Measurements from ENCODE around the gene TFAP2E.

TFAP2E gene

DNA sequence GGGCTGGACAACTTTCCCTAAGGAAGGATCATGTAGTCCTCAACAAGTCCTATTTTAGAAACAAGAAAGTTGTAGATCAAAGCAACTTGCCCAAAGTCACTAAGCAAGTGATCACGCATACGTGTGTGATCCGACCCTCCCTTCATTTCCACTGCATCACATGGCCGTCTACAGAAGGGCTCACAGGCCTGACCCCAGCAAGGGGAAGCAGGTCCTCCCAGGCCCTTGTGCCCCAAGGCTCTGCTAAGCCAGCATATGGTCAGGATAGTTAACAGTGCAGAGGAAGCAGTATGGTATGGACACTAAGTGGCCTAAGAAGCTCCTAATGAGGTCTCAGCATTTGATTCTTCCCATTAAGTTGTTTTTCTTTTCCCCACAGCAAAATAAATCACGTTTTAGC lies 24.8 kb downstream of the TFAP2E start:
- DNase-seq (ENCODE audit: low spot score), result no peak

DNA sequence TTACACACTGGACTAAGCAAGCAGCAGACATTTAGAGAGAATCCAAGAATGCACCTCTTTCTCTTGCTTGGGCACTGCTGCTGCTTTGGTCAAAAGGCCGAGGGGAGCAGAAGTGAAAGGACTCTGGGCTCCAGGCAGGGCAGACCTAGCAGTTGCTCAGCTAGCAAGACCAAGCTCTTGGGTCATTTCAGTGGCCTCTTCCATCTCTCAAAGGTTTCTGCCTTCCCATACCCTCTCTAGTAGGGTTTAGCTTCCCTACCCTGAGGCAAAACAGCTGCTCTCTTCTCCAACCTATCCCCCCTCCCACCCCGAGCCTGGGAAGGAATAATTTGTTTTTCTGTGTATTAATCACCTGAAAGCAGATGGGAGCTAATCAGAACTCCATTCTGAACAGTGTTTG lies 25.8 kb downstream of the TFAP2E start:
- no peak for DNase-seq (ENCODE audit: low spot score)

DNA sequence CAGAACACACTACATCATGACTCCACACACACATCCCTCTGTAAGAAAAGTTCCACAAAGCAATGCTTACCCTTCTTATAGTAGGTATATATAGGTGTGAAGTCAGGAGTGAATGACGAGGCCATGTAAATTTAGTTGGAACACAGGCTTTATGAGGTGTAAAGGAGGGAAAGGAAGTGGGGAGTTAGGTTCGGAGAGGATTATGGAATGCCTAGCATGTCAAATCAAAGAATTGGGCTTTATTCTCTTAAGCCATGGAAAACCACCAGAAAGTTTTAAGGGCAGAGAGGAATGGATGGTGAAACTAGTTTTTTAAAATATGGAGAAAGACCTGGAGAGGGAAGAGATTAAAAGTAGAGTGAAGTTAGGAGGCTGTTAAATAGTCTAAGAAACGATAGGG lies 26.3 kb downstream of the TFAP2E start:
- DNase-seq (ENCODE audit: low spot score), result no peak

DNA sequence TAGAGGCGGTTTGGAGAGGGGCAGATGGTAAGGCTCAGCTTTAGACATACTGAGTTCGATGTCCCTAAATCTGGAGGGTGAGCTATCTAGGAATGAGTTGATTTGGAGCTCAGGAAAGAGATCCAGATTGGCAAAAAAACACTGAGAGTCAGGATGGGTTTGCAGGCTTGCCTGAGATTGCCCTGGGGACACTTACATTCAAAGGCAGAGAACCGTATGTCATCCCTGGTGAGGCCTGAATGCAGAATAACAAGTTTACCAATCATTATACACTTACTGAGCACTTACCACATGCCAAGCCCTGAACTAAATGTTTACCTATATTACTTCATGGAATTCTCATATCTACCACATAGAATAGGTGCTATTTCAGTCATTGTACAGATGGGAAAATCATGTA lies 27.5 kb downstream of the TFAP2E start:
- no peak for DNase-seq (ENCODE audit: low spot score)

DNA sequence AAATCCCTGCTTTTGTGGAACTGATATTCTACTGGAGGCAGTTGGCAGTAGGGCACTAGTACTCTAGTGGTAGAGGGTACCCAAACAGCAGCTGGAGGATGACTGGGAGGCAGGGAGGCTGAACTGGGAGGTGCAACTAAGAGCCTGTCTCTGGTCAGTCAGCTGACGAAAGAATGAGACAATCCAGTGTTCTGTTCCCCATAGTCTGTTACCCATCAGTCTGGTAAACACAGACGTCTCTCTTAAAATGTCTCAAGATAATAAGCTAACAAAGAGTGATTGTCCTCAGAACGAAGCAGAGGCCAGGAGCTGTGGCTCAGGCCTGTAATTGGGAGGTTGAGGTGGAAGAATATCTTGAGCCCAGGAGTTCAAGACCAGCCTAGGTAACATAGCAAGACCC lies 30.4 kb downstream of the TFAP2E start:
- no peak for DNase-seq (ENCODE audit: low spot score)

DNA sequence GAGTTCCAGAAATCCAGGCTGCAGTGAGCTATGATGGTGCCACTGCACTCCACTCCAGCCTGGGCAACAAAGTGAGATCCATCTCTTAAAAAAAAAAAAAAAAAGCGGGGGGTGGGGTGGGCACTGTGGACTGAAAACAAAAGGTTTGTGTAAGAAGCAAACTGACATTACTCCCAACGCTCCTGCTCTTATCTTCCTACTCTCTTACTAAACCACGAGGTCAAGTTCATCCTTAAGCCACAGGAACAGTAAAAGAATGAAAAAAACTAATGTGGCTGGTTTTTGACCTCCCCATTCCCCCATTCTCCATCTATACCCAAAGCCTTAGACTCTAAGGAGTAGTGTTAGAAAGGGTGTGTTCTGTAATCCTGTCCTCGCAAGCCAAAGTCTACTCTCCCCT lies 30.8 kb downstream of the TFAP2E start:
- DNase-seq (ENCODE audit: low spot score), result no peak

DNA sequence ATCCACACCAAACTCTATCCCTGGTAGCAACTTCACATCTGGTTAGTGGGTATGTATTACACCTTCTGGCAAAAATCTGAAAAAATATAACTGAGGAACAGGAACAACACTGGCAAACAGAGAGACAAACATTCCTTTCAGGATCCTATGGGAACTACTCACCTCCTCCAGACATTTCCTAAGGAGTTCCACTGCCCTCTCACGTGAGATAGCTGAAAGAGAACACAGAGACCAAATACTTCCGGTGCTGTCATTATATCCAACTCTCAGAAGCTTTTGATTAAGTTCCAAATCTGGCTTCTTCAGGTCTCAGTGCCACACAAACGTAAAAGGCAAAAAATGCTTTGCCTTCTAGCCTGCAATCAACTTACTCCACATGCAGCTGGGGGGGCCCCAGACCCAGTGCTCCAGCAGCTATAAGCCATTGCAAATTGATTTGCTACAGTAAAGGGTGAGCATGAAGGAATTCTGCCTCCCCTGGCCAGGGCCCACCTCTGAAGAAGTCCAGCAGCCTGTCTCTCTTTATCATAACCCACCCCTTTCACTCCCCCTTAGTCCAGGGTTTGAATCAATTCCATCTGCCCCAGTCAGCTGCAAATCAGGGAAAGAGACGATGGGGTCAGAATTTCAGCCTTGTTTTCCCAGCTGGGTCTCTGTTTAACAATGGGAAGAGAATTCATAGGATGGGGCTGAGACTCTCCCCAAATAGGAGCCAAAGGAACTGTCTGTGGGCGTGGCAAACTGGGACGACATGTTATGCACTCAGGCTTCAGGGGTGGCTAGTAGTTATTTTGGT lies 32.2 kb downstream of the TFAP2E start:
- no peak for DNase-seq (ENCODE audit: low spot score)

DNA sequence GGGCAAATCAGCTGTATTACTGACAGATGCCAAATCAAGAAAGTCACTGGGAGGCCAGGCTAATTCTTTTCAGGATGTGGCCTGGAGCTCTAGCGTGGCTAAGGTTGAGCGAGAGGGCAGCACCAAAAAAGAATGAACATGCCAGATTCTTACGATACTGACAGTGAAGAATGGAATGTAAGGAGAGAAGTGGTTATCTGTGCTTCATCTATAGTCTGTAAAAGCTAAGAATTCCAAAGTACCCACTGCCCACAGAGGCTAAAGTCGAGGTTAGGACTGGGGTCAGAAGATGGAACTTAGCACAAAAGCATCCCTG lies 32.7 kb downstream of the TFAP2E start:
- DNase-seq (ENCODE audit: low spot score), result no peak

DNA sequence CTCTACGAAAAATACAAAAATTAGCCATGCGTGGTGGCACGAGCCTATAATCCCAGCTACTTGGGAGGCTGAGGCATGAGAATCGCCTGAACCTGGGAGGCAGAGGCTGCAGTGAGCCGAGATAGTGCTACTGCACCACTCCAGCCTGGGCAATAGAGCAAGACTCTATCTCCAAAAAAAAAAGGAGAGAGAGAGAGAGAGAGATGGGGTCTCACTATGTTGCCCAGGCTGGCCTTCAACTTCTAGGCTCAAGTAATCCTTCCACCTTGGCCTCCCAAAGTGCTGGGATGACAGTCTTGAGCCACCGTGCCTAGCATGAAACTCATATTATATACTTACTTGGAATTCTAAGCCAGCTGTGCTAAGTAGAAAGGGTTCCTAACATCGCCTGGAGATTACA lies 38.5 kb downstream of the TFAP2E start:
- no peak for DNase-seq (ENCODE audit: low spot score)

DNA sequence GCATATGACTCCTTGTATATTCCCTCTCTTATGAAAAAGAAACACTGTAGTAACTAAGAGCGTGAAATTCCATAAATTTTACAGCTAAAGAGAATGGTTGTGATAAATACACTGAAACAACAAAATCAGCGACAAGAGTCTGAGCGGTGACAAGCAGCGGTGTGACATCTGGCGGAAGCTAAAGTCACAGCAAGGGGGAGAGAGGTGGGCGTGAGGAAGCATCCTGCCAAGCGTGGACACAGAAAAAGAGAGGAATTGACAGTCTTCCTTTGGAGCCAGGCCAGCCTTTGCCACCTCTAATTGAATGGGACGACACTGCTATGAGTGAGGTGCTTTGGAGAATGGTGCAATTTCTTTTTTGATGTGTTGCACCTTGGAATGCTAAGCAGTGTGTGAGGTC lies 42.3 kb downstream of the TFAP2E start:
- DNase-seq (ENCODE audit: low spot score), result no peak

DNA sequence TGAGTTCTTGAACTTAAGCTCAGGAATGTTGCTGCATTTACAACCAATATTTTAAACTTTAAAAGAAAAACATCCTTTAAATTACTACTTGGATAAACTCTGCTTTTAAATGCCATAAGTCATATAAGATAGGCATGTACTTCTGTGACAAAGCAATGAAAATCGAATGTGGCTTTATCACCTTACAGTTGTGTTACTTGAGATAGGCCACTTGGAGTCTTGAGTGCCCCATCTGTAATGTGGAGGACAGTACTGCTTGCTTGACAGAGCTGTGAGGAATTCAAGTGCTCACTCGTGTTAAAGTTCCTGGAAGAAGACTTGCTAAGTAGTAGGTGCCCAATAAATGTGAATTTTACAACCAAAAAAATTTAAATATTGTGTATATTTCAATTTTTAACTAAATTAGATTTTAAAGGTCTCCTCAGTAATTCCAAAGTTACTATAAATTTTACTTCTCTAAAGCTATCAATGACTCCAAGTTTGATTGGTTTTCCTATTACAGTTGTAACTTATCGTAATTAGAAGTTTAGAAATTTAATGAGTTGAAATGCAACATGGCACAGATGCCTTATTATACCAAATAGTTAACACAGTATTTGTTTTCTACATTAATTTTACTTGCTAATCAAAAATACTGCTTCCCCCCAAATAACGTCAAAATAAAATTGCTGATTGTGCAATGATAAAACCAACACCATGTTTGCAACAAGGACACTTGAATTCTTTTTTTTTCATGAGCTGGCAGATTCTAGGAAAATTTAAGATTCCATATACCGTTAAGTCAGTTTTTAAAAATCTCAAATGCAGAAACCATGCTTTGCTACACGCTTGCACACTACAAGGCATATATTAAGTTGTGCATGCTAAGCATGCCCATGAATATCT lies 46.4 kb downstream of the TFAP2E start:
- DNase-seq (ENCODE audit: low spot score), result no peak

DNA sequence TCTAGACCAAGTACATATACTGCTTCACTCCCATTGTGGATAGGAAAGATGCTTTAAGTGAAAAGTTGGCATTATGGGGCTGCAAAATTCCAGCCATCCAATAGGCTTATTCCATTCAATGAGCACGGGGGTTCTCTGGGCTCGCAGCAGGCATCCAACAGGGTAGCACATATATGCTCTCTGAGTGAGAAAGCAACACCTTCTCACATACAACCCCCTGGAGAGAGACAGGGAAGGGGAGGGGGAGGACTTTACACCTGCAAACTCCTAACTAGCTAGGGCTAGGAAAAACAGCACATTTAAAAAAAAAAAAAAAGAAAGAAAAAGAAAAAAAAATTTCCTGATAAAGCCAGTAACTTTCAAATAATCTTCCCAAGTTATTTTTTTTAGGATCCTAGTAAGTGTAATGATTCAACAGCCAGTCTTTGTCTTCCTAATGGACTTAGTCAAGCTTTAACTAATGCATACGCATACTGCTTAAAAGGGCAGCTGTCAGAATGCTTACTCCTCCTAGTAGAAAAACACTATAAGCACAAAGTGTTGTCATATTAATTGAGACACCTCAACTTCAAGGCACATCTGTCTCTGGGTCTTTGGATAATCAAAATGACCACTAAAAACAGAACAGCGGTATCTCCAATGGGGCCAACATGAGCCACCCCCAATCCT lies 49.5 kb downstream of the TFAP2E start:
- no peak for DNase-seq (ENCODE audit: low spot score)

DNA sequence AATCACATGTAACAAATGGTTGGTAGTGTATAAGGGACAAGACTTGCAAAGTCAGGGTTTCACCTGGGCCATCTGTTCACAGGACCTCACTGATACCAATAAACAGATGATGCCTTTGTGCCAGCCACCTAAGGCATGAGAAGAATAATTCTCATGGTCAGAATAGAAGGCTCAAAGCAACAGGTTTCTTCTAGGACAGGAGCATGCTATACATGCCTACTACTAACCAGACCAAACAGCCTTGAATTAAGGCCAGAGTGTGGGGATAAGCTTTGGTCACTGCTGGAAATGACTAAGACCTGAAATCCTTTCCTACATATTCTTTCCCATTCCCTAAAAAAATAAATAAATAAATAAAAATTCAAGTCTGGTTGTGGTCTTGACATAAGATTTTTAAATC lies 50.7 kb downstream of the TFAP2E start:
- no peak for DNase-seq (ENCODE audit: low spot score)

DNA sequence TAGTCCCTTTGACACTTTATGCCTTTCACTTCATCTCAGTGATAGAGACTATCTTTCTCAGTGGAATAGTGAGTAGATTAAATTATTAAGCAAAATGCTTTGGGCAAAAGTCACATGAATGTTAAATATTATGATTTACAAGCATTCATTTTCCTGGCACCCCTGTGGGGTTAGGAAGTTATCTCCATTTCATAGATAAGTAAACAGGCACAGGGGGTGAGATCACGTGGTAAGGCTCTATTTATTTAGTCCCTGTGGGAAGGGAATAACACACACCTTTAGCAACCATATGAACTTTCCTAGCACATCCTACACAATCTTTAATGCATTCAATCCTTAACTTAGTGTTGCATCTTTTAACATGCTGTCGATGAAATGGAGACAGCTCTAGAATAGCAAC lies 55.9 kb downstream of the TFAP2E start:
- no peak for DNase-seq (ENCODE audit: low spot score)

DNA sequence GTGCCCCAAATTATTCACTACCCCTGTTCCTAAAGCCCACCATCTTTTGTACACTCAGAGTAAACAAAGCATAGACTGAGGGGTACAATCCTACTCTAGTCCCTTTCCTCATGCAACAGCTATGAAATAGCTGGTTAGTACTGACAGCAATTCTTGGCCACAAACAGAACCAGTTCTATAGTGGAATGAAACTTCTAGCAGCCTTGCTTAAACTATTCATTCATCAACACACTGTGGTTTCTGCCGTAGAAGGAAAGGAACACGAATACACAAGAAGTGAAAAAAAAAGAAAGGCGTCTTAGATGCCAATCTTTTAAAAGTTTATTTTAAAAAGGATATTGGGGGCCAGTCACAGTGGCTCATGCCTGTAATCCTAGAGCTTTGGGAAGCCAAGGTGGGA lies 58.3 kb downstream of the TFAP2E start:
- no peak for DNase-seq (ENCODE audit: low spot score)

DNA sequence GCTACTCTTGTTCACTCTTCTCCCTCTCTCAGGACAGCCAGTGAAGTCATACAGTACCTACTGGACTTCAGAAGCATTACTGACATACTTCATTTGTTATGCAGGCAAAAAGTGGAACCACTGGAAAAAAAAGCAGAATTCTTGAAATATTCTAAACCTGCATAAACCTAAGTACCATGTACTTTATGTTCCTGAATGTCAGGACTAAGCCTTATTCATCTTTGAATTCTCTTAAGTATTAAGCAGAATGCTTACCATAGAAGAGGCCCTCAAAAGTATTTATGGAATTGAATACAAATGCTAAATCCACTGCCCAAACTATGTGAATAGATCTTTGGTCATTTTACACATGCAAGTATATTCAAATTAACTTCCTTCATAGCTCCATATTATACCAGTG lies 60.4 kb downstream of the TFAP2E start:
- DNase-seq (ENCODE audit: low spot score), result no peak

DNA sequence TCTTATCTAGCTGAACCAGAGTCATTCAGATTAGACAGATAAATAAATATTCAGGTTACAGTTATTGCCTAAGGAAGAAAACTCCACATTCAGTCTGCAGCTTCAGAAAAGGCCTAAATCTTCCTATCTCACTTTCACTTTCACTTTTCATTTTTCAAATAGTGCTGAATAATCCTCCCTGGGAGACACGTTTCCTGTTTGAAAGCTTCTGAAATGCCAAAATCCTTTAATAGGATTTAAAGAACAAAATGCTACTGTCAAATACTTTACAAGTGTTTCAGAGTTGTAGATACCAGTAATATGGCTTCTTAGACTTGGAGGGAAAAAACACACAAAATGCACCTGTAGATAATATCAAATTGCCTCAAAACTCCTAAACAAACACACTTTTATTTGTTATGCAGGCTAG lies 64.3 kb downstream of the TFAP2E start:
- DNase-seq (ENCODE audit: low spot score), result peak; percentile 39

DNA sequence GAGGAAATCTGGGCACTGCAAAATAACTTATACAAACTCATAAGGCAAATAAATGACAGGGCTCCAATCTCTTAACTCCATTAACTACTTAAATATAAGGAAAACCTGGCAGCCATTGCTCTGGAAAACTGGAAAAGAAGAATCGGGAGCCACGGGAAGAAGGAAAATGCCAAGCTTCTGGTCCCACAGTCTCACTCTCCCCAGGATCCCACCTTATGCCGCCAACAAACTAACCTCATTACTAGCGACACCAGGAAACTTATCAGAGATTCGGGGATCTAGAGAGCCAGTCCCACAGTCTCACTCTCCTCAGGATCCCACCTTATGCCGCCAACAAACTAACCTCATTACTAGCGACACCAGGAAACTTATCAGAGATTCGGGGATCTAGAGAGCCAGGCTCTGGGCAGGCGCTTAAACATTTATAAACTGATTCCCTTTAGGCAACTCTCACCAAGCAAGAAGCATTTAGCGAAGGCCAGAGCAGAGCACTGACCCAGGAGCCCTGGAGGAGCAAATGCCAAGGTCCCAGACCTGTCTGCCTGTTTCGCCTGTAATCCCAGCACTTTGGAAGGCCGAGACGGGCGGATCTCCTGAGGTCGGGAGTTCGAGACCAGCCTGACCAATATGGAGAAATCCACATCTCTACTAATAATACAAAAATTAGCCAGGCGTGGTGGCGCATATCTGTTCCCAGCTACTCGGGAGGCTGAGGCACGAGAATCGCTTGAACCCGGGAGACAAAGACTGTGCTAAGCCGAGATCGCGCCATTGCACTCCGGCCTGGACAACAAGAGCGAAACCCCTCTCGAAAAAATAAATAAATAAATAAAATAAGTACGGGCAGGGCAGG lies 67.5 kb downstream of the TFAP2E start:
- DNase-seq (ENCODE audit: low spot score), result no peak

DNA sequence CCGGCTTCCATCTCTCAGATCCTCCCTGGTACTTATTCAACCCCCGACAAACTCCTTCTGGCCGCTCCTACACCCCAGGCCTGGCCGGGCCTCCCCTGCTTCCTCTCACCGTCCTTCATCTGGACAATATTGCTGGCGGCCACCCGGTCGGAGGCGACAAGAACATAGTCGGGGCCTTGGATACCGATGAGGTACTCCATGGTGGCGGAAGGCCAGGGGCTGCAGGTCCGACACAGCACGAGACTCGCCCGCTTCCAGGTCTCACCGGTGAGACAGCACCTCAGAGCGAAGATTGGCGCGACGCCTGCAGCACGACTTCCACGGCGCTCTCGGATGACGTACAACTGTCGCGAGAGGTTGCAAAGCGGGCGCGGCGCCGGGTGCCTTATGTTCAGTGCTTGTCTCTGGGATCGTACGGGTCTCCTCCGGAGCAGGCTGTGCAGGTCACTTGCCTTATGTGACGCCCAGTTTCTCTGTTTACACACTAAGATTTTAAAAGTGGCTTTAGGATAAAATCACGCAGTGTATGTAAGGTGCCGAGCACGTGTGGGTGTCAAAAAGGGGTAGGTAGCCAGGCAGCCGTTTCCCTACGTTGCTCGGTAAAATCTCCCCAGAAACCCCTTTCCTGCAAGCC lies 68.2 kb downstream of the TFAP2E start, which contains the start of gene PSMB2:
PSMB2 (minus strand) TSS at position 294 of the 634 bp plus-strand sequence; CDS start at position 200, 94 bp downstream.
- DNase-seq (ENCODE audit: low spot score), result peak; percentile 95

DNA sequence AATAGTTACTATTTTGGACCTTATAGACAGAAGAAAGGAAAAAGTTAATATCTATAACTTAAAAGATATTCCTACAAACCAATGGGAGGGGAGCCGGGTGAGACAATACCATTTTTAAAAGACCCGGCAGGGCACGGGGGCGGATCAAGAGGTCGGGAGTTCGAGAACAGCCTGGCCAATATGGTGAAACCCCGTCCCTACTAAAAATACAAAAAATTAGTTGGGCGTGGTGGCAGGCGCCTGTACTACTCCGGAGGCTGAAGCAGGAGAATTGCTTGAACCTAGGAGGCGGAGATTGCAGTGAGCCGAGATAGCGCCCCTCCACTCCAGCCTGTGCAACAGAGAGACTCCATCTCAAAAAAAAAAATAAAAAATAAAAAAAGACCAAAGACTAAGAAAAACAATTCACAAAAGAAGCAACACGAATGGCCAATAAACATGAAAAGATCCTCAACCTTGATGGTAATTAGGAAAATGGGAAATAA lies 69.4 kb downstream of the TFAP2E start:
- DNase-seq (ENCODE audit: low spot score), result no peak

DNA sequence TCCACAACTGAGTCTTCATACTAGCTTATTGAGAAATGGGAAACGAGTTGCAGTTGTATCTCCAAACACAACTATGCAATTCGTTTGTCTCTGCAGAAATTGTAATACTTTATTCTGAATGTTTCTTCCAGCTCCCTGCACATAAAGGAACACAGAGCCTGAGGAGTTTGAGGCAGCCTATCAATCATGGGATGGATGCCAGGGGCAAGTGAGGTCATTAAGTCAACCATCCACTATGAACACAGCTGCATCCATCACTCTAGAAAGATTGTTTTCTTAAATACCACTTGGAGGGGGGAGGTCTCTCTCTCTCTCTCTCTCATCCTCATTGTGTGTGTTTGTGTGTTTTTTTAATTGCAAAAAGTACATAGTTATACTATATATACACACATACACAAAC lies 71.1 kb downstream of the TFAP2E start:
- DNase-seq (ENCODE audit: low spot score), result no peak
